ENCODE measurements around the gene UQCR10. TPM values are rescaled to one million over a fixed set of nuclear protein-coding genes. Genes with fewer than 3 reads are reported as not detected.
A peak's percentile ranks its signal among the peaks of the same experiment; 100 is the strongest.

Gene UQCR10
- total and polyA plus RNA-seq, 2 of the 4 experiments (the other 2 are of a cell fraction), result 103 to 260 TPM

- Histone ChIP-seq H4K91ac (ENCODE audit: insufficient read depth, low read depth, low read length) (no peak within 1 kb of the TSS), H2BK20ac (ENCODE audit: low read depth, low read length) (no peak within 1 kb of the TSS), H3K9ac (ENCODE audit: low read depth, low read length) (no peak within 1 kb of the TSS), H3K18ac (ENCODE audit: low read depth, low read length) (no peak within 1 kb of the TSS), H2AFZ (replicated peaks; ENCODE audit: low read length, poor library complexity) (no peak within 1 kb of the TSS), H3K56ac (ENCODE audit: extremely low read depth, insufficient read depth, low read length) (no peak within 1 kb of the TSS), H3K27ac (ENCODE audit: insufficient read depth, low read length) (no peak within 1 kb of the TSS), H3K4ac (ENCODE audit: low read depth, low read length) (no peak within 1 kb of the TSS), H3K36me3 (ENCODE audit: control insufficient read depth, insufficient read depth, low read length) (no peaks in the 10 kb centered on the region), H3K23ac (ENCODE audit: low read depth, low read length) (no peak within 1 kb of the TSS), H3K4me2 (ENCODE audit: low read depth, low read length) (no peak within 1 kb of the TSS; the same call in 1 of the 2 replicates), H3K79me1 (ENCODE audit: low read depth in 1 of 2, low read length in 2 of 2) (no peaks in the 10 kb centered on the region), H4K5ac (ENCODE audit: low read depth, low read length) (no peak within 1 kb of the TSS), H3K27me3 (ENCODE audit: control insufficient read depth, insufficient read depth, low read length) (peaks cover 72% of the 10 kb centered on the region), H3K14ac (replicated peaks; ENCODE audit: low read depth, low read length) (no peak within 1 kb of the TSS), H2AK5ac (ENCODE audit: low read depth, low read length) (no peak within 1 kb of the TSS), H2BK120ac (ENCODE audit: low read depth, low read length) (no peak within 1 kb of the TSS), H4K20me1 (ENCODE audit: insufficient read depth, low read length) (peaks cover 14% of the 10 kb centered on the region), H2AK9ac (replicated peaks; ENCODE audit: low read depth, low read length, poor library complexity) (no peak within 1 kb of the TSS), H2BK5ac (ENCODE audit: low read depth, low read length, poor library complexity, severe bottlenecking) (no peak within 1 kb of the TSS), H3K9me1 (ENCODE audit: insufficient read depth, low read length) (no peaks in the 10 kb centered on the region), H2BK15ac (ENCODE audit: low read depth, low read length) (no peak within 1 kb of the TSS), H3K4me3 (ENCODE audit: insufficient read depth, low read depth, low read length) (no peak within 1 kb of the TSS), H3K4me1 (ENCODE audit: control insufficient read depth, insufficient read depth, low read length) (no peaks in the 10 kb centered on the region), H4K8ac (ENCODE audit: low read depth in 2 of 2, low read length in 2 of 2) (no peak within 1 kb of the TSS), H3K9me3 (ENCODE audit: control insufficient read depth, insufficient read depth, low read length) (no peaks in the 10 kb centered on the region)
- dilution Hi-C loops (cut with HindIII; ENCODE audit: low sequenced_read_pairs, unreplicated experiment), result no loop called here
- in situ Hi-C loops (cut with MboI; ENCODE audit: low sequenced_read_pairs), result no loop called here
- no TSS peak for BruUV-seq (replicated peaks)
- ATAC-seq (ENCODE audit: low read depth) (peak; percentile 61), DNase-seq (no peak)
- intact Hi-C loops (cut with micrococcal nuclease), result no loop called here
- ChIA-PET CTCF (no interaction called here), POLR2A (ENCODE audit: unreplicated experiment) (no interaction called here)
- TF ChIP-seq RAD21 (IDR thresholded peaks at IDR 0.05; ENCODE audit: low read length), result no peak
- TF ChIP-seq BHLHE40 (IDR thresholded peaks at IDR 0.05; ENCODE audit: low read depth, low read length), result no peak
- 2% methylated on average over 49 of the region's 115 CpGs; no CpG with 5 or more reads in 1 of the 2 experiments for WGBS, 2 experiments (ENCODE audit: extremely low coverage in 2 of 2, insufficient read length in 1 of 2)
Measured at GRCh38 chr22:29719899-29720645, 47.1 kb upstream of the UQCR10 start, which contains the start of gene CABP7. Gene CABP7, plus strand, starts transcription at chr22:29720003. Its CDS starts 422 bp downstream, at chr22:29720425.
